ENCODE data around the gene SUN5.

SUN5 gene

GRCh38 chr20:32991792-32992641 lies 12.2 kb downstream of the SUN5 start:
- no peak for DNase-seq

- DNase-seq, result no peak
Measured at GRCh38 chr20:32991383-32991782, 12.8 kb downstream of the SUN5 start.

GRCh38 chr20:32990426-32990825 lies 13.8 kb downstream of the SUN5 start:
- no peak for DNase-seq

- no peak for DNase-seq
Measured at GRCh38 chr20:32989507-32990283, 14.5 kb downstream of the SUN5 start.

- DNase-seq, result no peak
Measured at GRCh38 chr20:32988008-32988407, 16.2 kb downstream of the SUN5 start.

- no peak for DNase-seq
Measured at GRCh38 chr20:32987044-32987825, 17.0 kb downstream of the SUN5 start.

- no peak for DNase-seq
Measured at GRCh38 chr20:32986331-32986966, 17.8 kb downstream of the SUN5 start.

- DNase-seq, result no peak
Measured at GRCh38 chr20:32985596-32985995, 18.6 kb downstream of the SUN5 start.

- DNase-seq, result no peak
Measured at GRCh38 chr20:32984631-32985354, 19.4 kb downstream of the SUN5 start.

GRCh38 chr20:32984196-32984595 lies 20.0 kb downstream of the SUN5 start:
- DNase-seq, result no peak

GRCh38 chr20:32983459-32984112 lies 20.6 kb downstream of the SUN5 start:
- DNase-seq, result no peak

- DNase-seq, result no peak
Measured at GRCh38 chr20:32982617-32983458, 21.4 kb downstream of the SUN5 start.

- DNase-seq, result no peak
Measured at GRCh38 chr20:32980990-32981389, 23.2 kb downstream of the SUN5 start.

GRCh38 chr20:32980131-32980941 lies 23.9 kb downstream of the SUN5 start:
- DNase-seq, result no peak

- DNase-seq, result no peak
Measured at GRCh38 chr20:32979201-32979998, 24.8 kb downstream of the SUN5 start.

- DNase-seq, result no peak
Measured at GRCh38 chr20:32978009-32978335, 26.3 kb downstream of the SUN5 start.

GRCh38 chr20:32977281-32978008 lies 26.8 kb downstream of the SUN5 start:
- DNase-seq, result no peak

GRCh38 chr20:32976746-32977145 lies 27.5 kb downstream of the SUN5 start:
- no peak for DNase-seq

Measured in NCI-H1930 (cell line).